Liver (tissue), 9 donors: Measurements from ENCODE around the gene TTC1. TPM values are rescaled to one million over a fixed set of nuclear protein-coding genes. Genes with fewer than 3 reads are reported as not detected.

Experiments
- DNase-seq: peaks from one replicate; pipeline ENCODE4 v3.0.0-alpha.2; 2017; ENCODE audit warnings: low spot score
- H3K27ac ChIP-seq, 2 donors: one replicate each; pipeline ENCODE4 v1.7.0; 2013; ENCODE audit warnings: inconsistent platforms in 2 of 2, low read length in 2 of 2, control low read depth in 1 of 2, low read depth in 1 of 2, mild to moderate bottlenecking in 1 of 2
- H3K27me3 ChIP-seq, 4 donors: one replicate each; pipeline versions ENCODE4 v1.6.1 to v1.7.0; 2013; ENCODE audit warnings: low read length in 3 of 4, inconsistent platforms in 1 of 4, mild to moderate bottlenecking in 1 of 4, moderate library complexity in 1 of 4; ENCODE audit not compliant: control insufficient read depth in 4 of 4, insufficient read depth in 4 of 4
- H3K36me3 ChIP-seq, 4 donors: one replicate each; pipeline versions ENCODE4 v1.6.1 to v1.7.0; 2013; ENCODE audit warnings: low read length in 3 of 4, mild to moderate bottlenecking in 3 of 4, low read depth in 1 of 4, moderate library complexity in 1 of 4; ENCODE audit not compliant: control insufficient read depth in 4 of 4, insufficient read depth in 3 of 4
- H3K4me1 ChIP-seq, 4 donors: one replicate each; pipeline versions ENCODE4 v1.6.1 to v1.7.0; 2013; ENCODE audit warnings: low read length in 3 of 4, mild to moderate bottlenecking in 3 of 4, moderate library complexity in 1 of 4; ENCODE audit not compliant: control insufficient read depth in 4 of 4, insufficient read depth in 4 of 4
- H3K4me3 ChIP-seq, 3 donors: one replicate each; pipeline versions ENCODE4 v1.6.1 to v1.7.0; 2013; ENCODE audit warnings: low read length in 3 of 3, control low read depth in 1 of 3, low read depth in 1 of 3, mild to moderate bottlenecking in 1 of 3
- H3K9ac ChIP-seq, 2 donors: one replicate each; pipeline ENCODE4 v1.7.0; 2013; ENCODE audit warnings: low read length in 2 of 2, mild to moderate bottlenecking in 2 of 2, moderate library complexity in 2 of 2, control low read depth in 1 of 2, low read depth in 1 of 2
- H3K9me3 ChIP-seq, 4 donors: one replicate each; pipeline versions ENCODE4 v1.6.1 to v1.7.0; 2013; ENCODE audit warnings: low read length in 3 of 4; ENCODE audit not compliant: control insufficient read depth in 4 of 4
- CTCF ChIP-seq: fragments of 150-350 bp; IDR thresholded peaks from 2 replicates; pipeline ENCODE4 v1.5.1; 2017; ENCODE audit warnings: improper control_type of control experiment, low read depth, low read length; ENCODE audit not compliant: missing input control
- EGR1 ChIP-seq, 2 donors: IDR thresholded peaks; 2 replicates each; pipeline ENCODE4 v1.6.1; 2016 to 2018; ENCODE audit warnings: antibody characterized with exemption in 2 of 2, low read depth in 2 of 2
- FOXA2 ChIP-seq: IDR thresholded peaks from 2 replicates; pipeline ENCODE4 v1.6.1; 2016; ENCODE audit warnings: antibody characterized with exemption
- GABPA ChIP-seq, 2 donors: IDR thresholded peaks in 1 of 2; conservative IDR thresholded peaks in 1 of 2; 2 replicates each; pipeline ENCODE4 v1.6.1; 2016; ENCODE audit warnings: antibody characterized with exemption in 2 of 2, mild to moderate bottlenecking in 1 of 2, moderate library complexity in 1 of 2
- JUND ChIP-seq, 2 donors: IDR thresholded peaks; 2 replicates each; pipeline ENCODE4 v1.6.1; 2016; ENCODE audit warnings: antibody characterized with exemption in 2 of 2
- NR2F2 ChIP-seq: IDR thresholded peaks from 2 replicates; pipeline ENCODE4 v1.6.1; 2016; ENCODE audit warnings: antibody characterized with exemption
- RAD21 ChIP-seq, 2 donors: IDR thresholded peaks; 2 replicates each; pipeline ENCODE4 v1.6.1; 2016; ENCODE audit warnings: antibody characterized with exemption in 2 of 2, mild to moderate bottlenecking in 2 of 2
- RXRA ChIP-seq, 2 donors: IDR thresholded peaks; 2 replicates each; pipeline ENCODE4 v1.6.1; 2017 to 2018; ENCODE audit warnings: antibody characterized with exemption in 2 of 2, mild to moderate bottlenecking in 1 of 2
- SP1 ChIP-seq: IDR thresholded peaks from 2 replicates; pipeline ENCODE4 v1.6.1; 2018; ENCODE audit warnings: antibody characterized with exemption, mild to moderate bottlenecking
- YY1 ChIP-seq: IDR thresholded peaks from 2 replicates; pipeline ENCODE4 v1.6.1; 2016; ENCODE audit warnings: antibody characterized with exemption, mild to moderate bottlenecking
- ZBTB33 ChIP-seq: IDR thresholded peaks from 2 replicates; pipeline ENCODE4 v1.6.1; 2016; ENCODE audit warnings: antibody characterized with exemption
- WGBS: extraction: QIAGEN DNeasy Blood & Tissue Kit; methylation state at CpG from one replicate; pipeline ENCODE4 v1.1.7; 2013; 5-methylcytosine and 5-hydroxymethylcytosine counted together
- polyA plus RNA-seq, 2 donors: library from polyadenylated mRNA; stranded (reverse) in 1 of 2; unstranded in 1 of 2; fragments of 200-250 nt in 1 of 2; fragments of >200 nt in 1 of 2; fragmentation: Nextera tagmentation in 1 of 2; extraction: Ambion mirVana in 1 of 2; gene quantifications; one replicate each; pipeline versions ENCODE4 v1.2.1 to v1.2.3, GENCODE V29; 2013 to 2015
- total RNA-seq, 2 donors: library from RNA; depleted of rRNA; stranded (reverse); fragments of >200 nt; gene quantifications; one replicate each; pipeline ENCODE4 v1.2.3, GENCODE V29; 2014
- TF ChIP-seq, protein P1 (sequence below): IDR thresholded peaks from 2 replicates; pipeline ENCODE4 v1.6.1; 2016; ENCODE audit warnings: antibody characterized with exemption
- donor health status: healthy.
- donor health status: healthy.
- donor health status: healthy.
- donor health status: healthy.
- donor health status: healthy.

TTC1 gene
- total and polyA plus RNA-seq, 4 donors: 18.0 to 35.5 (median 22.2) TPM

GRCh38 chr5:160090059-160090458 lies 81.1 kb downstream of the TTC1 start:
- H3K27ac ChIP-seq: no peak overlapping the region
- no peaks in the 10 kb centered on the region for H3K9me3 ChIP-seq
- 90% methylated on average over 1 of the region's 1 CpG for WGBS
- peaks cover 3 to 17% (median 15%) of the 10 kb centered on the region in 4 donors for H3K36me3 ChIP-seq
- no peaks in the 10 kb centered on the region for H3K4me1 ChIP-seq
- TF ChIP-seq RXRA (IDR thresholded peaks at IDR 0.05): no peak
- no peak for TF ChIP-seq RAD21 (IDR thresholded peaks at IDR 0.05)
- no peak for TF ChIP-seq YY1
- TF ChIP-seq SP1: no peak
- no peak for TF ChIP-seq EGR1 (IDR thresholded peaks at IDR 0.05; ENCODE audit: low read depth in 2 of 2)
- TF ChIP-seq, protein P1, sequence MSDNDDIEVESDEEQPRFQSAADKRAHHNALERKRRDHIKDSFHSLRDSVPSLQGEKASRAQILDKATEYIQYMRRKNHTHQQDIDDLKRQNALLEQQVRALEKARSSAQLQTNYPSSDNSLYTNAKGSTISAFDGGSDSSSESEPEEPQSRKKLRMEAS: no peak
- TF ChIP-seq CTCF: no peak
- no peak for TF ChIP-seq GABPA (IDR thresholded peaks at IDR 0.05 in 1 of 2, conservative IDR thresholded peaks at IDR 0.05 in 1 of 2)
- TF ChIP-seq ZBTB33: no peak
- no peak for TF ChIP-seq FOXA2
- no peak for TF ChIP-seq JUND (IDR thresholded peaks at IDR 0.05)
- no peak overlapping the region for H3K4me3 ChIP-seq
- no peak overlapping the region for H3K9ac ChIP-seq
- H3K27me3 ChIP-seq: no peaks in the 10 kb centered on the region
- DNase-seq: no peak

GRCh38 chr5:160092514-160092913 lies 83.6 kb downstream of the TTC1 start:
- 96% methylated on average over 7 of the region's 7 CpGs for WGBS
- no peaks in the 10 kb centered on the region for H3K27me3 ChIP-seq
- H3K27ac ChIP-seq: no peak overlapping the region
- no peak overlapping the region for H3K9ac ChIP-seq
- no peaks in the 10 kb centered on the region for H3K9me3 ChIP-seq
- no peak overlapping the region for H3K4me3 ChIP-seq
- no peak for TF ChIP-seq RAD21 (IDR thresholded peaks at IDR 0.05)
- no peak for TF ChIP-seq GABPA (IDR thresholded peaks at IDR 0.05 in 1 of 2, conservative IDR thresholded peaks at IDR 0.05 in 1 of 2)
- no peak for TF ChIP-seq ZBTB33
- TF ChIP-seq EGR1 (IDR thresholded peaks at IDR 0.05; ENCODE audit: low read depth in 2 of 2): no peak
- TF ChIP-seq FOXA2: no peak
- TF ChIP-seq NR2F2: no peak
- H3K4me1 ChIP-seq: no peaks in the 10 kb centered on the region
- peaks cover 5 to 17% (median 15%) of the 10 kb centered on the region in 4 donors for H3K36me3 ChIP-seq
- DNase-seq: no peak
